HCT116 (cell line): ENCODE data around the gene WDR35. TPM values are rescaled to one million over a fixed set of nuclear protein-coding genes. Genes with fewer than 3 reads are reported as not detected.

ENCODE experiments used
- ATAC-seq: fragments of 200-7000 bp; cut with Tn5 transposase; 2 replicates; pipeline ENCODE4 v1.9.1; 2020; ENCODE audit warnings: mild to moderate bottlenecking, moderate library complexity
- BruUV-seq: library from RNA; stranded (reverse); fragments of 400-500 nt; replicated peaks from 2 replicates; lab custom pipeline; 2021; lab: Mats Ljungman, UMichigan
- CTCF ChIA-PET: fragments of 300-600 bp; sonication (Branson Sonifier 250); formaldehyde crosslinking; loops from one replicate; lab custom pipeline; 2021; ENCODE audit warnings: antibody characterized with exemption; lab: Charles Lee
- POLR2A ChIA-PET: fragments of 300-600, 350-600 bp; sonication (Branson Sonifier 250); formaldehyde crosslinking; loops from one replicate; lab custom pipeline; 2021; ENCODE audit warnings: antibody characterized with exemption; lab: Charles Lee
- RAD21 ChIA-PET, 2 experiments: fragments of 300-600 bp; sonication (Branson Sonifier 250); formaldehyde crosslinking; loops; one replicate each; lab custom pipeline; 2023; ENCODE audit warnings: low total read pairs in 2 of 2; ENCODE audit not compliant: uncharacterized antibody in 2 of 2, unreplicated experiment in 2 of 2, low non-redundant PET in 1 of 2; lab: Charles Lee
- DNase-seq: peaks from one replicate; pipeline ENCODE4 v3.0.0-alpha.2; 2010; ENCODE audit warnings: low read depth, low spot score
- H2AFZ ChIP-seq: fragments of 200-600 bp; shearing (Covaris generic), sonication (generic); 2 replicates; pipeline ENCODE4 v1.6.1; 2017; ENCODE audit warnings: low read depth, mixed run types, mixed read lengths, antibody characterized with exemption, low read length; ENCODE audit not compliant: poor library complexity, severe bottlenecking
- H3K27ac ChIP-seq: 2 replicates; pipeline ENCODE4 v1.5.1; 2012; ENCODE audit warnings: low read depth, low read length
- H3K27me3 ChIP-seq: fragments of 200-600 bp; sonication (generic); 2 replicates; pipeline ENCODE4 v1.6.1; 2016; ENCODE audit warnings: mixed run types, low read length, mixed read lengths; ENCODE audit not compliant: insufficient read depth
- H3K36me3 ChIP-seq, 2 experiments: fragments of 200-500 bp in 1 of 2; fragments of 200-600 bp in 1 of 2; sonication (Bioruptor generic) in 1 of 2; sonication (generic) in 1 of 2; 2 replicates each; pipeline versions ENCODE4 v1.5.1 to v1.6.1; 2014 to 2016; ENCODE audit warnings: low read length in 2 of 2, inconsistent platforms in 1 of 2, mixed read lengths in 1 of 2, mixed run types in 1 of 2; ENCODE audit not compliant: insufficient read depth in 2 of 2, control insufficient read depth in 1 of 2
- H3K4me1 ChIP-seq, 2 experiments: fragments of 200-600 bp in 1 of 2; sonication (generic) in 1 of 2; 2 replicates each; pipeline versions ENCODE4 v1.5.1 to v1.6.1; 2012 to 2017; ENCODE audit warnings: low read length in 2 of 2, inconsistent platforms in 1 of 2, mild to moderate bottlenecking in 1 of 2, mixed read lengths in 1 of 2, mixed run types in 1 of 2, moderate library complexity in 1 of 2; ENCODE audit not compliant: insufficient read depth in 2 of 2, control insufficient read depth in 1 of 2
- H3K4me2 ChIP-seq: fragments of 200-600 bp; sonication (generic); 2 replicates; pipeline ENCODE4 v1.6.1; 2017; ENCODE audit warnings: mixed run types, low read length, mixed read lengths
- H3K4me3 ChIP-seq, 2 experiments: fragments of 200-600 bp in 1 of 2; sonication (generic) in 1 of 2; replicated peaks in 1 of 2; 2 replicates each; pipeline ENCODE4 v1.5.1; 2011 to 2016; ENCODE audit warnings: low read length in 2 of 2, control low read depth in 1 of 2, low read depth in 1 of 2, mild to moderate bottlenecking in 1 of 2, mixed read lengths in 1 of 2, mixed run types in 1 of 2
- H3K79me2 ChIP-seq: fragments of 200-600 bp; sonication (generic); 2 replicates; pipeline ENCODE4 v1.6.1; 2017; ENCODE audit warnings: mild to moderate bottlenecking, mixed run types, low read length, moderate library complexity, mixed read lengths; ENCODE audit not compliant: insufficient read depth
- H3K9ac ChIP-seq: fragments of 200-600 bp; sonication (generic); 2 replicates; pipeline ENCODE4 v1.6.1; 2016; ENCODE audit warnings: low read length, mixed read lengths
- H3K9me2 ChIP-seq: fragments of 200-600 bp; sonication (generic), shearing (Covaris generic); 2 replicates; pipeline ENCODE4 v1.6.1; 2017; ENCODE audit warnings: mixed run types, mild to moderate bottlenecking, moderate library complexity; ENCODE audit not compliant: insufficient read depth
- H3K9me3 ChIP-seq, 2 experiments: fragments of 200-500 bp in 1 of 2; fragments of 200-600 bp in 1 of 2; sonication (Bioruptor generic) in 1 of 2; sonication (generic) in 1 of 2; 2 replicates each; pipeline ENCODE4 v1.6.1; 2014 to 2017; ENCODE audit warnings: low read length in 2 of 2, mixed read lengths in 2 of 2, inconsistent platforms in 1 of 2, low read depth in 1 of 2, mild to moderate bottlenecking in 1 of 2, mixed run types in 1 of 2, moderate library complexity in 1 of 2; ENCODE audit not compliant: control insufficient read depth in 1 of 2, insufficient read depth in 1 of 2
- H4K20me1 ChIP-seq: fragments of 200-600 bp; sonication (generic), shearing (Covaris generic); 2 replicates; pipeline ENCODE4 v1.6.1; 2017; ENCODE audit warnings: mixed run types, mild to moderate bottlenecking, moderate library complexity; ENCODE audit not compliant: insufficient read depth
- CBX3 ChIP-seq: IDR thresholded peaks from 2 replicates; pipeline ENCODE4 v1.6.1; 2012; ENCODE audit warnings: low read depth
- CEBPB ChIP-seq: IDR thresholded peaks from 2 replicates; pipeline ENCODE4 v1.6.1; 2012; ENCODE audit warnings: low read depth
- CTCF ChIP-seq, 3 experiments: fragments of 200-600 bp in 1 of 3; sonication (generic) in 1 of 3; IDR thresholded peaks in 2 of 3; conservative IDR thresholded peaks in 1 of 3; 2 replicates each; pipeline ENCODE4 v1.5.1; 2012 to 2017; ENCODE audit warnings: low read depth in 2 of 3, low read length in 2 of 3, antibody characterized with exemption in 1 of 3, borderline replicate concordance in 1 of 3, control low read depth in 1 of 3, mild to moderate bottlenecking in 1 of 3, mixed read lengths in 1 of 3, mixed run types in 1 of 3, moderate library complexity in 1 of 3; ENCODE audit not compliant: insufficient read depth in 1 of 3
- EGR1 ChIP-seq: IDR thresholded peaks from 2 replicates; pipeline ENCODE4 v1.6.1; 2012; ENCODE audit warnings: low read depth
- EZH2phosphoT487 ChIP-seq: fragments of 200-600 bp; IDR thresholded peaks from 2 replicates; pipeline ENCODE4 v1.6.1; 2018; ENCODE audit warnings: antibody characterized with exemption, borderline replicate concordance
- POLR2AphosphoS5 ChIP-seq: IDR thresholded peaks from 2 replicates; pipeline ENCODE4 v1.6.1; 2011; ENCODE audit warnings: mild to moderate bottlenecking, low read depth, low read length, moderate library complexity
- RAD21 ChIP-seq: IDR thresholded peaks from 2 replicates; pipeline ENCODE4 v1.6.1; 2012; ENCODE audit warnings: low read depth, mild to moderate bottlenecking
- YY1 ChIP-seq: IDR thresholded peaks from 2 replicates; pipeline ENCODE4 v1.6.1; 2011; ENCODE audit warnings: low read length, low read depth, moderate library complexity, mild to moderate bottlenecking; ENCODE audit not compliant: insufficient replicate concordance; ENCODE audit errors: extremely low read depth
- ZBTB33 ChIP-seq: IDR thresholded peaks from 2 replicates; pipeline ENCODE4 v1.6.1; 2011; ENCODE audit warnings: mild to moderate bottlenecking, low read length, moderate library complexity; ENCODE audit not compliant: insufficient replicate concordance; ENCODE audit errors: extremely low read depth
- intact Hi-C: fragments of 100-400 bp; cut with micrococcal nuclease; formaldehyde crosslinking; loops from 2 replicates; pipeline ENCODE4 v1.10.0; 2022
- total RNA-seq: library from RNA; stranded (reverse); gene quantifications from one replicate; pipeline ENCODE4 v1.2.1, GENCODE V29; 2021; ENCODE audit not compliant: unreplicated experiment
- TF ChIP-seq, protein P1 (sequence below): IDR thresholded peaks from 2 replicates; pipeline ENCODE4 v1.6.1; 2012

WDR35 gene
- total RNA-seq, 1 experiment from 2014 or later, result 9.6 TPM

DNA sequence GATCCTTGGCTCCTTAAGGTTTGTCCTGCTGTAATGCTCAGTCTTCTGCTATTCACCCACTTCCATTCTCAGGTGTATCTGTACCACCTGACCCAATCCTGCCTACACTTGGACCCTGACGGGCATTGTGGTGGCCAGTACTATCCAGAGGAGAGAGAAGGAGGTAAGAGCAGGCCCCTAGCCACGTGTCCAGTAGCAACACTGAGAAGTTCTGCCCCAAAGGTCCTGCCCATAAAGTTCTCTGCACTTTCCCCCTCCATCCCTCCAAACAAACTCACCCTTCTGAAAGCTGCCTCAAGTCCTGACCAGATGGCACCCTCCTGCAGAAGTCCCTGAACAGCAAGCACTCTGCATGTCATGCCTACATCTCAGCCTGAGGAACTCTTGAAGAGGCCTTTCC is 106.4 kb downstream of the WDR35 start:
- Histone ChIP-seq H3K9me2 (no peaks in the 10 kb centered on the region), H3K9me3 (no peaks in the 10 kb centered on the region), H2AFZ (no peak overlapping the region), H3K9ac (no peak overlapping the region), H4K20me1 (no peaks in the 10 kb centered on the region), H3K27me3 (0 out of 2 replicates have a peak, but pooled peaks cover 4% of the 10 kb centered on the region), H3K4me1 (no peaks in the 10 kb centered on the region), H3K4me3 (no peak overlapping the region)
- no TSS peak for BruUV-seq
- intact Hi-C loops, result no loop called here
- ChIA-PET CTCF (no interaction called here), POLR2A (no interaction called here), RAD21 (no interaction called here)
- ATAC-seq, result no peak
- DNase-seq, result no peak
- TF ChIP-seq CTCF (IDR thresholded peaks at IDR 0.05 in 2 of 3, conservative IDR thresholded peaks at IDR 0.05 in 1 of 3; ENCODE audit: borderline replicate concordance in 1 of 3, insufficient read depth in 1 of 3, low read depth in 2 of 3, low read length in 2 of 3) (no peak), EGR1 (no peak), RAD21 (no peak), CBX3 (no peak), POLR2AphosphoS5 (no peak), EZH2phosphoT487 (no peak), YY1 (no peak), ZBTB33 (no peak), CEBPB (no peak)
- TF ChIP-seq, protein P1, sequence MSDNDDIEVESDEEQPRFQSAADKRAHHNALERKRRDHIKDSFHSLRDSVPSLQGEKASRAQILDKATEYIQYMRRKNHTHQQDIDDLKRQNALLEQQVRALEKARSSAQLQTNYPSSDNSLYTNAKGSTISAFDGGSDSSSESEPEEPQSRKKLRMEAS, result no peak
- TF ChIP-seq, all 23 proteins: peak for 0
- no peaks in the 10 kb centered on the region for H3K79me2 ChIP-seq
- H3K27ac ChIP-seq, result no peak overlapping the region
- H3K36me3 ChIP-seq, result no peaks in the 10 kb centered on the region
- H3K4me2 ChIP-seq, result no peak overlapping the region
